Coronary artery (tissue), 2 donors: Measurements from ENCODE around the gene FSD1.
"Not testable (repeated sequence)": the region's sequence is repeated elsewhere in the genome, so short reads cannot be mapped to it uniquely, and the experiment has no call there.

Experiments used
- DNase-seq: peaks from one replicate; pipeline ENCODE4 v3.0.0-alpha.2; 2017; ENCODE audit warnings: low spot score
- H3K27ac ChIP-seq, 2 donors: fragments of 200-600 bp; sonication (generic); one replicate each; pipeline ENCODE4 v1.5.1; 2016 to 2019
- H3K4me3 ChIP-seq: fragments of 200-600 bp; sonication (generic); 2 replicates; pipeline ENCODE4 v1.5.1; 2016; ENCODE audit warnings: mild to moderate bottlenecking, moderate library complexity
- TF ChIP-seq, protein P1 (sequence below): fragments of 200-600 bp; sonication (generic); IDR thresholded peaks from one replicate; pipeline ENCODE4 v1.5.1; 2019; ENCODE audit warnings: antibody characterized with exemption

The FSD1 gene

DNA sequence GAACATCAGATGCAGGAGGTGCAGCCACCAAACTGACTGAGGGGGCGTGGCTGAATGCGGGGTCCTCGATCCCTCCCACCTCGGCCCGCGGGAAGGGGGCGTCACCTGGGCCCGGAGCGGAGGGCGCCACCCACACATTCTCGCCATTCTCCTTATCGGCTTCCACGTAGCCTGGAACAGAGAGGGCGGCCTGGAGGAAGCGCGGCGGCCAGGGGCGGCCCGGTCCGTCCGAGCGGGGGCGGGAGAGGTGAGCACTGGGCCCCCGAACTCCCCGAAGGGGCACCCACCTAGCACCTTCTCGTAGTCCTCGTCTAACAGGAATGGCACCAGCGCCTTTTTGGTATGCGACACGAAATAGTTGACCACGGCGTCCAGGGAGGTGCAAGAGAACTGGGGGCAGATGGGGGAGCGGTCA, 22.4 kb downstream of the FSD1 start:
- TF ChIP-seq, protein P1, sequence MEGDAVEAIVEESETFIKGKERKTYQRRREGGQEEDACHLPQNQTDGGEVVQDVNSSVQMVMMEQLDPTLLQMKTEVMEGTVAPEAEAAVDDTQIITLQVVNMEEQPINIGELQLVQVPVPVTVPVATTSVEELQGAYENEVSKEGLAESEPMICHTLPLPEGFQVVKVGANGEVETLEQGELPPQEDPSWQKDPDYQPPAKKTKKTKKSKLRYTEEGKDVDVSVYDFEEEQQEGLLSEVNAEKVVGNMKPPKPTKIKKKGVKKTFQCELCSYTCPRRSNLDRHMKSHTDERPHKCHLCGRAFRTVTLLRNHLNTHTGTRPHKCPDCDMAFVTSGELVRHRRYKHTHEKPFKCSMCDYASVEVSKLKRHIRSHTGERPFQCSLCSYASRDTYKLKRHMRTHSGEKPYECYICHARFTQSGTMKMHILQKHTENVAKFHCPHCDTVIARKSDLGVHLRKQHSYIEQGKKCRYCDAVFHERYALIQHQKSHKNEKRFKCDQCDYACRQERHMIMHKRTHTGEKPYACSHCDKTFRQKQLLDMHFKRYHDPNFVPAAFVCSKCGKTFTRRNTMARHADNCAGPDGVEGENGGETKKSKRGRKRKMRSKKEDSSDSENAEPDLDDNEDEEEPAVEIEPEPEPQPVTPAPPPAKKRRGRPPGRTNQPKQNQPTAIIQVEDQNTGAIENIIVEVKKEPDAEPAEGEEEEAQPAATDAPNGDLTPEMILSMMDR, result no peak
- peak overlapping the region; percentile 63 for H3K4me3 ChIP-seq
- DNase-seq, result no peak
- H3K27ac ChIP-seq, result no peak overlapping the region

DNA sequence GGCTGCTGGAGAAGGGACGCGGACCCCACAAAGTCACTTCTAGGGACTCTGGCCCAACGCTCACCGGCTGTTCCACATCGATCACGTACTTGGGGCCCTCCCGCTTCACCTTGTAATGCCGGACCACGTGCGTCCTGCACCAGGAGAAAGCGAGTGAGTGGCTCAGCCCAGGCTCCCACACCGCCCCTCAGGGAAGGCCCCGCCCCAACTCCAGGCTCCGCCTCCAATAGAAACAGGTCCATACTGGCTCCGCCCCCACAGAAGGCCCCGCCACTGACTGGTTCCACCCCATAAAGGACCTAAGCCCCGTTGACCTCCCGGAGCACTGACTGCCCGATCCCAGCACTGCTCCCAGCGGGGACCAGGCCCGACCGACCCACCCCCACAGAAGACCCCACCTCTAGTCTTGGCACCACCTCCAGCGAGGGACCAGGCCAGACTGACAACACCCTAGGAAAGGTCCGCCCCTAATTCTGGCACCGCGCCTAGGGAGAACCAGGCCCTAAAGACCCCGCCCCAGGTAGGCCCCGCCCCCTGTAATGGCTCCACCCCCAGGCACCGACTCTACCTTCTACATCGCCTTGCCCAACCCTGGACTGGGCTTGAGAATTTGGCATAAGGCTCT, 23.0 kb downstream of the FSD1 start:
- TF ChIP-seq, protein P1, result no peak
- H3K27ac ChIP-seq, result no peak overlapping the region
- peak; percentile 83 for DNase-seq
- peak overlapping the region; percentile 63 for H3K4me3 ChIP-seq

DNA sequence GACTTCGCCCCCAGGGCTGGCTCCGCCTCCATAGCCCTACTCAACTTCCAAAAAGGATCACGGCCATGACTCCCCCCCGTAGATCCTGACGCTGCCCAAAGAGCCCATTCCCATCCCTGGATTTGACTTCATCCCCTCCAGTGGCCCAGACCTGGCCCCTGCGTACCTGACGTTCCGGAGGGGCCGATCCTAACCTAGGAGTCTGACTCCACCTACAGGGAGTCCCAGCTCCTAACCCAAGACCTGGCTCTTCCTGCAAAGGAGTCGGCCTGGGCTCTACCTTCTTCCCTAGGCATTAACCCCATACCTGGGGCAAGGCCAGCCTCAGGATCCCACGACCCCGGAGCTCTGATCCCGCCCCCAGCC, 23.5 kb downstream of the FSD1 start:
- no peak for DNase-seq
- Histone ChIP-seq H3K27ac (no peak overlapping the region), H3K4me3 (peak overlapping the region; percentile 63)
- TF ChIP-seq, protein P1, result no peak

DNA sequence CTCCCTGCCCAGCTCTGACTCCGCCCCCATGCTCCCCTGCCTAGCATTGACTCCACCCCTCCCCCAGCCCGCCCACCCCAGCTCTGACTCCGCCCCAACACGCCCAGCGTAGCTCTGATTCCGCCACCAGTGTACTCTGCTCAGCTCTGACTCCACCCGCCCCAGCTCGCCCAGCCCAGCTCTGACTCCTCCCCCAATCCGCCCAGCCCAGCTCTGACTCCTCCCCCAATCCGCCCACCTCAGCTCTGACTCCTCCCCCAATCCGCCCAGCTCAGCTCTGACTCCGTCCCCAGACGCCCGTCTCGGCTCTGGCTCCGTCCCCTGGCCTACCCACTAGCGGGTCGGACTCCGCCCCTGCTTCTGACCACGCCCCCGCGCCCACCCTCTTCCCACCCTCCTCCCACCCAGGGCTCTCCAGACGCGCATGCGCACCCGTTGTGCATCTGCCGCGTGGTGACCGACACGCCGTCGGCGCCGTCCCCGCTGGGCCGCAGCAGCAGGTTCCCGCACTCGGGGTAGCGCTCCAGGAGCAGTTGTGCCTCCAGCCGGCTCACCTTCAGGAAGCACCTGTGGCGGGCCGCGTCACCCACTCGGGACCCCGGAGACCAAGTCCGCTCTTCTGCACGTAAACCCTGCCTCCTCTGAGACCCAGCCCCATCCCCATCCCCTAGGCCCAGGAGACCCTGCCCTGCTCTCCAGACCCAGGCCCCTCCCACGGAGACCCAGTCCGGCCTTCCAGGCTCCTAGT, 24.0 kb downstream of the FSD1 start:
- DNase-seq, result peak; percentile 94
- H3K4me3 ChIP-seq, result peak overlapping the region; percentile 63
- H3K27ac ChIP-seq, result no peak overlapping the region
- TF ChIP-seq, protein P1, result no peak

DNA sequence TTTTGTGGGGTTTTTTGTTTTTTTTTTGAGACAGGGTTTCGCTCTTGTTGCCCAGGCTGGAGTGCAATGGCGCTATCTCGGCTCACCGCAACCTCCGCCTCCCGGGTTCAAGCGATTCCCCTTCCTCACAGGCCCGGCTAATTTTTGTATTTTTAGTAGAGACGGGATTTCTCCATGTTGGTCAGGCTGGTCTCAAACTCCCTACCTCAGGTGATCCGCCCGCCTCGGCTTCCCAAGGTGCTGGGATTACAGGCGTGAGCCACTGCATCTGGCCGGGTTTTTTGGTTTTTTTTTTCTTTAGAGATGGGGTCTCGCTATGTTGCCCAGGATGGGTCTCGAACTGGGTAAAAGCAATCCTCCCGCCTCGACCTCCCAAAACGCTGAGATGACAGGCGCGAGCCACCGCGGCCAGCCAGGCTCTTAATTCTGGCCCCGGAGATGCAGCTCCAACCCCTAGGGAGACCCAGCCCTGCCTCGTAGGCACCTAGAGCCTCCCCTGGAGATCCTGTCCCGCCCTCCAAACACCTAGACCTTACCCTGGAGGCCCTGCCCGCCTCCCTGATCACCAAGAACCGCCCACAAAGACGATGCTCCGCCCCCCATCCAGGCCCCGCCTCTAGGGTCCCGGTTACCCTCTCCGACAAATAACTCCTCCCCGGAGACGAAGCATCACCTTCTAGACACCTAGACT, 24.7 kb downstream of the FSD1 start:
- DNase-seq, H3K27ac ChIP-seq: not testable (repeated sequence)
- H3K4me3 ChIP-seq, result peak overlapping the region; percentile 63

DNA sequence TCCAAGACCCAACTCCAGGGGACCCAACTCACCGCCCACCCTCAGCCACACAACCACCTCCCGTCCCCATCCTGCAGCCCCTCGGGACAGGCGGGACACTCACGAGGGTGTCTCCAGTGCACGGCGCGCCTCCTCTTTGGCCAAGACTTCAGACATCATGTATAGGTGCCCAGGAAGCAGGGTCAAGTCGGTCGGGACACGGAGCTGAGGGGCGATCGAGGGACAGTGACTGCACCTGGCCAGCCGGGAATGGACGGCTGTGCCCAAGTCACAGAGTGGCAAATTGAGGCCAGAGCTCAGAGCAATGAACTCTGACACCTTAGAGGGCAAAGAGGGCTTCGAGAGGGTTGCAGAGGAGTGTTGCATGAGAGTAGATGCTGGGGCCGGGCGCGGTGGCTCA, 25.5 kb downstream of the FSD1 start:
- TF ChIP-seq, protein P1, result no peak
- no peak overlapping the region for H3K27ac ChIP-seq
- no peak overlapping the region for H3K4me3 ChIP-seq
- DNase-seq, result no peak

DNA sequence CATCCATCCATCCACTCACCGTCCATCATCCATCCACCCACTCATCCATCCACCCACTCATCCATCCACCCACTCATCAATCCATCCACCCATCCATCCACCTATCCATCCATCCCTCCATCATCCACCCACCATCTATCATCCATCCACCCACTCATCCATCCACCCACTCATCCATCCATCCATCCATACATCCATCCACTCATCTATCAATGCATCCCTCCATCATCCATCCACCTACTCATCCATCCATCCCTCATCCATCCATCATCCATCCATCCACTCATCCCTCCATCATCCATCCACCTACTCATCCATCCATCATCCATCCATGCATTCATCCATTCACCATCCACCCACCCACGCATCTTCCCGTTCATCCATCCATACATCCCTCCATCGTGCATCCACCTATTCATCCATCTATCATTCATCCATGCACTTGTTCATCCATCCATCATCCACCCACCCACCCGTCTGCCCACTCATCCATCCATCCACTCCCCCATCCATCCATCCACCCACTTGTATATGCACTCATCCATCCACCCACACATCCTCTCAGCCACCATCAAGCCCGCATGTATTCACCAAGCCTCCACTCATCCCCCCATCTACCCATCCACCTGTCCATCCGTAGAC, 30.7 kb downstream of the FSD1 start:
- Histone ChIP-seq H3K27ac (no peak overlapping the region), H3K4me3 (no peak overlapping the region)
- DNase-seq, result no peak
- TF ChIP-seq, protein P1, result no peak
